IgD-negative memory B cell (primary cell): ENCODE results near the gene SMIM41. TPM values are rescaled to one million over a fixed set of nuclear protein-coding genes. Genes with fewer than 3 reads are reported as not detected.

ENCODE experiments used
- H3K27ac Mint-ChIP-seq, 3 donors: one replicate each; pipeline ENCODE4 v1.8.0; 2020 to 2022; ENCODE audit warnings: mild to moderate bottlenecking in 3 of 3, mixed read lengths in 3 of 3, moderate library complexity in 1 of 3
- H3K27me3 Mint-ChIP-seq: one replicate; pipeline ENCODE4 v1.8.0; 2021; ENCODE audit warnings: mixed read lengths
- H3K36me3 Mint-ChIP-seq: one replicate; pipeline ENCODE4 v1.8.0; 2020; ENCODE audit warnings: mild to moderate bottlenecking, mixed read lengths
- H3K4me1 Mint-ChIP-seq, 3 donors: one replicate each; pipeline ENCODE4 v1.8.0; 2020 to 2022; ENCODE audit warnings: mixed read lengths in 3 of 3, mild to moderate bottlenecking in 1 of 3
- H3K4me3 Mint-ChIP-seq, 4 donors: one replicate each; pipeline ENCODE4 v1.8.0; 2020 to 2022; ENCODE audit warnings: mild to moderate bottlenecking in 4 of 4, mixed read lengths in 4 of 4, moderate library complexity in 3 of 4
- H3K9me3 Mint-ChIP-seq, 3 donors: one replicate each; pipeline ENCODE4 v1.8.0; 2020 to 2021; ENCODE audit warnings: mixed read lengths in 3 of 3, mild to moderate bottlenecking in 1 of 3
- polyA plus RNA-seq: library from polyadenylated mRNA; unstranded; fragments of 300-500 nt; fragmentation: Illumina TruSeq; gene quantifications from one replicate; pipeline ENCODE4 v1.2.3, GENCODE V29; 2021

SMIM41 gene
- polyA plus RNA-seq, 1 donor from 2014 or later, result not detected

- no peaks in the 10 kb centered on the region for H3K9me3 Mint-ChIP-seq
- H3K27me3 Mint-ChIP-seq, result no peaks in the 10 kb centered on the region
- peak overlapping the region in 2 of 4 donors; percentile 4 to 73 for H3K4me3 Mint-ChIP-seq
- peak overlapping the region in 2 of 3 donors; percentile 68 to 94 for H3K27ac Mint-ChIP-seq
- H3K36me3 Mint-ChIP-seq, result no peaks in the 10 kb centered on the region
- H3K4me1 Mint-ChIP-seq, result peaks cover 19 to 21% (median 20%) of the 10 kb centered on the region in 3 donors
These were observed 13.0 kb upstream of the SMIM41 start for GRCh38 chr12:52066346-52067080.

- Mint-ChIP-seq H3K4me3 (peak overlapping the region in 1 of 4 donors; percentile 4), H3K36me3 (no peaks in the 10 kb centered on the region), H3K27me3 (no peaks in the 10 kb centered on the region), H3K9me3 (no peaks in the 10 kb centered on the region), H3K4me1 (peaks cover 21 to 24% (median 22%) of the 10 kb centered on the region in 3 donors), H3K27ac (peak overlapping the region in 1 of 3 donors; percentile 94)
These were observed 12.5 kb upstream of the SMIM41 start for GRCh38 chr12:52067081-52067374.

DNA sequence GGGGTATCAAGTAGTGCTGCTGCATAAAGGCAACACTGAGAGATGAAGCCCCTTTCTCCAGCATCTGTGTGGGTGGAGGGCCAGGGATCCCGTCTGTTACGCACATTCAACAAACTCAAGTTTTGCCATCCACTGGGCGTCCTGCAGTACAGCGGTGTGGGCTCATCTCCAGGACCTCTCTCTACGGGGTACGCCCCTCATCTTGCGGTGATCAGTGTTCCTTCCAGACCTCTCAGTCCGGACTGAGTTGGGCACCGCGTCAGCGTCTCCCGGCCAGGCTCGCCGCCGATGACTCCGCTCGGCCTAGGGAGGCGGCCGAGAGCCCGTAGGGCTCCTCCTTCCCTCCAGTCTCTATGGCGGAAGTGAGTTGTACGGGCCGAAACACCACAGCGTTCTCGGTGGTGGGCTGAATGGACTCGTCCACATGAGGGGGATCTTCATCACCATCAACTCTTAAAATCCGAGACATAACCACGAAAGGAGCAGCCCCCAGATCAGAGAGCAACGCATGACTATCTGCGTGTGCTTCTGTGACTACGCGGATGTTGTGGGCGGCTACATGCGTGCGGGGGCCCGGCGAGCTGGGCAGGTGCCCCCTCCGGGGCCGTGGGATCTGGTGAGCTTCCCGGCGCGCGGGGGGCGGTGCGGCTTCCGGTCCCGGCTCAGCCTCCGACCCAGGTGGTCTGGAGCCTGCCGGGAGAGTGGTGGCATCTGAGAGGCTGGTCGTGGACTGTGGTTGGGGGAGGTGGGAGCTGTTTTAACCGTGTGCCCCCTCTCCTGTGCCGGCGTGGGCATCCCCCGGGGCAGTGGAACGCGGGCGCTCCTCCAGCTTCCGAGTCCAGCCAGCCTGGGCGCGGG, 9.9 kb upstream of the SMIM41 start, which contains the start of gene ATG101:
Gene ATG101, plus strand, starts transcription at position 652 of the 858 bp plus-strand sequence. CDS start 3,673 bp downstream, outside the sequence.
- H3K36me3 Mint-ChIP-seq, result peaks cover 6% of the 10 kb centered on the region
- H3K9me3 Mint-ChIP-seq, result no peaks in the 10 kb centered on the region
- no peaks in the 10 kb centered on the region for H3K27me3 Mint-ChIP-seq
- H3K4me1 Mint-ChIP-seq, result peaks cover 33 to 40% (median 37%) of the 10 kb centered on the region in 3 donors
- H3K27ac Mint-ChIP-seq, result peak within 1 kb of the TSS; percentile 92 to 99 (median 98)
- H3K4me3 Mint-ChIP-seq, result peak within 1 kb of the TSS; percentile 91 to 99 (median 98)

- peak overlapping the region; percentile 91 to 99 (median 98) for H3K4me3 Mint-ChIP-seq
- peak overlapping the region; percentile 92 to 99 (median 98) for H3K27ac Mint-ChIP-seq
- H3K36me3 Mint-ChIP-seq, result peaks cover 6% of the 10 kb centered on the region
- H3K9me3 Mint-ChIP-seq, result no peaks in the 10 kb centered on the region
- peaks cover 33 to 41% (median 37%) of the 10 kb centered on the region in 3 donors for H3K4me1 Mint-ChIP-seq
- H3K27me3 Mint-ChIP-seq, result no peaks in the 10 kb centered on the region
These were observed 9.1 kb upstream of the SMIM41 start for GRCh38 chr12:52070185-52070925.

- Mint-ChIP-seq H3K27ac (peak overlapping the region; percentile 28 to 79 (median 77)), H3K4me3 (peak overlapping the region in 3 of 4 donors; percentile 50 to 65 (median 59)), H3K36me3 (peaks cover 10% of the 10 kb centered on the region), H3K4me1 (peaks cover 36 to 41% (median 37%) of the 10 kb centered on the region in 3 donors), H3K27me3 (no peaks in the 10 kb centered on the region), H3K9me3 (no peaks in the 10 kb centered on the region)
These were observed 5.7 kb upstream of the SMIM41 start for GRCh38 chr12:52073531-52074381.

- Mint-ChIP-seq H3K27ac (no peak overlapping the region), H3K4me3 (peak overlapping the region in 1 of 4 donors; percentile 28), H3K9me3 (no peaks in the 10 kb centered on the region), H3K4me1 (peaks cover 26 to 33% (median 27%) of the 10 kb centered on the region in 3 donors), H3K36me3 (peaks cover 10% of the 10 kb centered on the region), H3K27me3 (no peaks in the 10 kb centered on the region)
These were observed 4.4 kb upstream of the SMIM41 start for GRCh38 chr12:52074971-52075724.

- H3K4me1 Mint-ChIP-seq, result peaks cover 21 to 32% (median 27%) of the 10 kb centered on the region in 3 donors
- H3K27ac Mint-ChIP-seq, result no peak overlapping the region
These were observed 2.7 kb upstream of the SMIM41 start for GRCh38 chr12:52076811-52077210.

DNA sequence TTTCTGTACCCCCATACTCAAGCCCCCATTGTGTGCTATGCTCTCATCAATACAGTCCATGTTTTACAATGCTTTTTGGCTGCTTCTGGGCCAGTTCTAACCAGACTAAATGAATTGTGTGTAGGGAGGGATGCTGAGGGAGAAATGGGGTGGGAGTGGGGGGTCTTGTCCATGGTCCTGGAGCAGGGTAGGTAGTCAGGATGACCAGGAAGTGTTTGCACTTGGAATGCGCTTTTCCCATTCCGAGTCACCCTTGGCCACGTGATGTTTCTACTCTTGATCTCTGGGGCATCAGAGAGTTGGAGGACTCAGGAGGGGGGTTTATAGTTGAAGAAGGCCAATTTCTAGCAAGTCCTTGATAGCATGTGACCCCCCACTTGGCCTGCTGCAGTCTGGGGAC, 1.2 kb upstream of the SMIM41 start:
- H3K4me1 Mint-ChIP-seq, result peaks cover 20 to 31% (median 31%) of the 10 kb centered on the region in 3 donors
- no peak overlapping the region for H3K4me3 Mint-ChIP-seq
- H3K9me3 Mint-ChIP-seq, result no peaks in the 10 kb centered on the region
- no peak overlapping the region for H3K27ac Mint-ChIP-seq
- no peaks in the 10 kb centered on the region for H3K27me3 Mint-ChIP-seq
- H3K36me3 Mint-ChIP-seq, result peaks cover 10% of the 10 kb centered on the region

More at GRCh38 chr12:52076811-52077210, 2.7 kb upstream of the SMIM41 start:
- Mint-ChIP-seq H3K4me3 (no peak overlapping the region), H3K9me3 (no peaks in the 10 kb centered on the region), H3K27me3 (no peaks in the 10 kb centered on the region), H3K36me3 (peaks cover 10% of the 10 kb centered on the region)

- H3K9me3 Mint-ChIP-seq, result no peaks in the 10 kb centered on the region
- H3K4me3 Mint-ChIP-seq, result peak overlapping the region in 2 of 4 donors; percentile 79 to 85
- peaks cover 6% of the 10 kb centered on the region for H3K36me3 Mint-ChIP-seq
- H3K27ac Mint-ChIP-seq, result peak overlapping the region; percentile 59 to 72 (median 71)
- H3K27me3 Mint-ChIP-seq, result no peaks in the 10 kb centered on the region
- peaks cover 17 to 30% (median 23%) of the 10 kb centered on the region in 3 donors for H3K4me1 Mint-ChIP-seq
These were observed 1.1 kb downstream of the SMIM41 start for GRCh38 chr12:52080403-52081251.

DNA sequence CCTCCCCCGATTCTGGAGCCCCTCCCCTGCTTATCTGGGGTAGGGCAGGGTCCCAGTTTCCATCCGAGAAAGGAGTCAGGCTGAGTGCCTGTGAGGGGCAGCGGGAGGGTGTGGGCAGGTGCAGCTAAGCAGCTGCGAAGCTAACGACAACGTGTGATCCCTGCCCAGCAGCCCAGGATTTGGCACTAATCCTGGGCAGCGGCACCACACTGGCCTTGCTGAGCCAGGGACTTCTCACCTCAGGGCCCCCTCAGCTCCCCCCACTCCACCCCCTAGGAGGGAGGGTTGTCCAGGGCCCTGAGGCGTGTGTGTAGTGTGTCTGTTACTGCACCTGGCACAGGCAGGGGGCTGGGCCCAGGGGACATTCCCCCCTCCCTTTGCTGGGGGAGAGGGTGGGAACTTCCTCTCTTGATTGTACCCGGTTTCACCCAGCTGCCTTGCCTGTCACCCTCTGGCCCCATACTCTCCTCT, 1.8 kb downstream of the SMIM41 start:
- H3K27me3 Mint-ChIP-seq, result peaks cover under 1% of the 10 kb centered on the region
- peaks cover 6% of the 10 kb centered on the region for H3K36me3 Mint-ChIP-seq
- H3K4me1 Mint-ChIP-seq, result peaks cover 17 to 30% (median 23%) of the 10 kb centered on the region in 3 donors
- peak overlapping the region; percentile 62 to 72 (median 71) for H3K27ac Mint-ChIP-seq
- H3K9me3 Mint-ChIP-seq, result no peaks in the 10 kb centered on the region
- peak overlapping the region in 3 of 4 donors; percentile 55 to 85 (median 79) for H3K4me3 Mint-ChIP-seq

- no peaks in the 10 kb centered on the region for H3K9me3 Mint-ChIP-seq
These were observed 2.6 kb downstream of the SMIM41 start for GRCh38 chr12:52082026-52082668.

DNA sequence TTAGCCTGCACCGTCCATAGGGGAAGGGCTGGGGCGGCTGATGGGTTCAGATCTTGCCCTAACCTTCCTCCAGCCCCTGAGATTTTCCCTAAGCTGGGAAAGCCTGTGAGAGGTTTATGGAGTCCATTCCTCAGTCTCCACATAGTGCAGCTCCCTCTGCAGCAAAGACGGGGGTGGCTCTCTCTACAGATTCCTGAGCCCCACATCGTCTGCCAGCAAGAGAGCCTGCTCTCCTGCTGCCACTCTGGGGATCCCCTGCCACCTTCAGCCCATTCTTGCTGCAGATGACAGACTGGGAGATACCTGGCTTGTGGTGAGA, 3.1 kb downstream of the SMIM41 start:
- Mint-ChIP-seq H3K4me3 (no peak overlapping the region), H3K4me1 (peaks cover 17 to 30% (median 23%) of the 10 kb centered on the region in 3 donors), H3K9me3 (no peaks in the 10 kb centered on the region), H3K27me3 (peaks cover 6% of the 10 kb centered on the region), H3K36me3 (peaks cover 6% of the 10 kb centered on the region), H3K27ac (peak overlapping the region in 2 of 3 donors; percentile 9 to 72)

More at GRCh38 chr12:52082026-52082668, 2.6 kb downstream of the SMIM41 start:
- H3K4me3 Mint-ChIP-seq, result peak overlapping the region in 2 of 4 donors; percentile 79 to 85
- peak overlapping the region in 2 of 3 donors; percentile 63 to 72 for H3K27ac Mint-ChIP-seq
- H3K27me3 Mint-ChIP-seq, result peaks cover 6% of the 10 kb centered on the region
- peaks cover 17 to 30% (median 23%) of the 10 kb centered on the region in 3 donors for H3K4me1 Mint-ChIP-seq
- peaks cover 6% of the 10 kb centered on the region for H3K36me3 Mint-ChIP-seq
